Fibroblast of skin of back (primary cell): ENCODE results near the gene LRRC8C.
"Not testable (repeated sequence)": the region's sequence is repeated elsewhere in the genome, so short reads cannot be mapped to it uniquely, and the experiment has no call there.

Source experiments
- DNase-seq: peaks from one replicate; pipeline ENCODE4 v3.0.0-alpha.2; 2013

Gene LRRC8C

GRCh38 chr1:89608319-89608983 is 24.5 kb upstream of the LRRC8C start:
- no peak for DNase-seq

GRCh38 chr1:89608984-89609725 is 23.8 kb upstream of the LRRC8C start:
- DNase-seq, result no peak

- no peak for DNase-seq
Observed at GRCh38 chr1:89609781-89610456, 23.0 kb upstream of the LRRC8C start.

- no peak for DNase-seq
Observed at GRCh38 chr1:89610457-89611011, 22.4 kb upstream of the LRRC8C start.

GRCh38 chr1:89611721-89612120 is 21.2 kb upstream of the LRRC8C start:
- DNase-seq, result no peak

GRCh38 chr1:89613928-89614327 is 19.0 kb upstream of the LRRC8C start:
- no peak for DNase-seq

- no peak for DNase-seq
Observed at GRCh38 chr1:89615676-89616598, 17.0 kb upstream of the LRRC8C start.

- DNase-seq, result no peak
Observed at GRCh38 chr1:89616844-89617627, 15.9 kb upstream of the LRRC8C start.

GRCh38 chr1:89620664-89621063 is 12.3 kb upstream of the LRRC8C start:
- no peak for DNase-seq

- DNase-seq, result no peak
Observed at GRCh38 chr1:89622895-89623294, 10.0 kb upstream of the LRRC8C start.

- no peak for DNase-seq
Observed at GRCh38 chr1:89624314-89624713, 8.6 kb upstream of the LRRC8C start.

GRCh38 chr1:89624715-89625323 is 8.1 kb upstream of the LRRC8C start:
- no peak for DNase-seq

GRCh38 chr1:89627596-89627962 is 5.3 kb upstream of the LRRC8C start:
- DNase-seq, result no peak

- no peak for DNase-seq
Observed at GRCh38 chr1:89629146-89629545, 3.8 kb upstream of the LRRC8C start.

- DNase-seq, result not testable (repeated sequence)
Observed at GRCh38 chr1:89629600-89629999, 3.3 kb upstream of the LRRC8C start.

GRCh38 chr1:89630048-89630447 is 2.9 kb upstream of the LRRC8C start:
- DNase-seq, result no peak

GRCh38 chr1:89631816-89632656 is 884 bp upstream of the LRRC8C start:
- DNase-seq, result no peak

- DNase-seq, result peak; percentile 62
Observed at GRCh38 chr1:89633248-89633799, 404 bp downstream of the LRRC8C start.

- peak; percentile 19 for DNase-seq
Observed at GRCh38 chr1:89633800-89634625, 1.1 kb downstream of the LRRC8C start.
